NK-92 (cell line): ENCODE data around the gene FOXC1.

ENCODE experiments used
- DNase-seq: peaks from one replicate; lab custom pipeline; 2025; ENCODE audit not compliant: unreplicated experiment; lab: John Stamatoyannopoulos, UW

Gene FOXC1

GRCh38 chr6:1611572-1612298 lies 2.0 kb downstream of the FOXC1 start:
- no peak for DNase-seq

GRCh38 chr6:1612299-1612973 lies 2.7 kb downstream of the FOXC1 start:
- no peak for DNase-seq

GRCh38 chr6:1612974-1613306 lies 3.2 kb downstream of the FOXC1 start:
- no peak for DNase-seq

GRCh38 chr6:1613346-1613687 lies 3.6 kb downstream of the FOXC1 start:
- no peak for DNase-seq

GRCh38 chr6:1613688-1614447 lies 4.2 kb downstream of the FOXC1 start:
- DNase-seq = no peak

- DNase-seq = no peak
Measured at GRCh38 chr6:1614448-1615150, 4.9 kb downstream of the FOXC1 start.

- DNase-seq = no peak
Measured at GRCh38 chr6:1615151-1615852, 5.6 kb downstream of the FOXC1 start.

GRCh38 chr6:1615853-1616420 lies 6.2 kb downstream of the FOXC1 start:
- no peak for DNase-seq

GRCh38 chr6:1616701-1617463 lies 7.2 kb downstream of the FOXC1 start:
- no peak for DNase-seq

- DNase-seq = no peak
Measured at GRCh38 chr6:1617466-1618310, 8.0 kb downstream of the FOXC1 start.

- no peak for DNase-seq
Measured at GRCh38 chr6:1618311-1619097, 8.8 kb downstream of the FOXC1 start.

GRCh38 chr6:1619098-1619672 lies 9.5 kb downstream of the FOXC1 start:
- DNase-seq = no peak

GRCh38 chr6:1619673-1620503 lies 10.2 kb downstream of the FOXC1 start:
- DNase-seq = no peak

GRCh38 chr6:1620504-1621069 lies 10.9 kb downstream of the FOXC1 start:
- DNase-seq = no peak

GRCh38 chr6:1621070-1621701 lies 11.5 kb downstream of the FOXC1 start:
- no peak for DNase-seq

- DNase-seq = no peak
Measured at GRCh38 chr6:1622220-1622850, 12.6 kb downstream of the FOXC1 start.
